ENCODE data around the gene AQP12B. TPM values are rescaled to one million over a fixed set of nuclear protein-coding genes. Genes with fewer than 3 reads are reported as not detected.

AQP12B gene
- total and polyA plus RNA-seq, 2 of the 8 experiments (the other 6 are each of a cell fraction or from before 2014, with no cell fraction given) = not detected

DNA sequence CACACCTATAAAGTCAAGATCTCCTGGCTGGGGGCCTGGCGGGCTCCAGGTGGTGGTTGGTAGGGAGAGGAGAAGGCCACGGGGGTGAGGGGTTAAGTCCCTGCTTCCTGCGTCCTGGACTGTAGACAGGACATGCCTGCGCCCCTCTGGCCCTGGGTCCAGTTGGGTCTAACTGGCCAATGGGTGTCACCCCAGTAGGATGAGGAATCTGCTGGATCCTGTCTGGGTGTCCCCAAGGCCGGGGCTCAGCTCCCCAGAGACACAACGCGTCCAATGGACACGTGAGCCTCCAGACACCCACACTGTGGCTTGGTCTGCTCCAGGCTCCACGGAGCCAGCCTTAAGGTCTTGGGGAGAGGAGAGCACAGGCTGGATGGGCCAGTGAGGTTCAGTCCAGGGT lies 28.6 kb upstream of the AQP12B start:
- Histone ChIP-seq H2BK20ac (ENCODE audit: low read length) (no peak overlapping the region), H3K79me1 (ENCODE audit: low read depth, low read length) (no peaks in the 10 kb centered on the region), H4K5ac (ENCODE audit: insufficient read length, low read depth, low read length) (no peak overlapping the region), H2BK5ac (ENCODE audit: low read depth, low read length) (no peak overlapping the region), H3K56ac (replicated peaks; ENCODE audit: insufficient read length, low read depth, low read length) (no peak overlapping the region), H3K23me2 (ENCODE audit: low read depth, low read length) (no peaks in the 10 kb centered on the region), H3K4me1 (replicated peaks in 1 of 4; ENCODE audit: control insufficient read depth in 3 of 4, insufficient read depth in 4 of 4, low read length in 3 of 4) (no peaks in the 10 kb centered on the region; a peak in 2 of 7 replicates), H2AK5ac (ENCODE audit: low read depth, low read length) (no peak overlapping the region), H4K91ac (replicated peaks; ENCODE audit: insufficient read length, low read length) (no peak overlapping the region), H3K14ac (ENCODE audit: insufficient read length) (no peak overlapping the region), H3K36me3 (ENCODE audit: control insufficient read depth in 2 of 4, insufficient read depth in 4 of 4, low read length in 3 of 4) (peaks cover 0 to 5% (median 1%) of the 10 kb centered on the region in 4 experiments; a peak in 3 of 8 replicates), H3K4me2 (ENCODE audit: insufficient read depth in 1 of 2, low read depth in 2 of 2, low read length in 2 of 2) (no peak overlapping the region), H3K27me3 (replicated peaks in 1 of 4; ENCODE audit: control insufficient read depth in 3 of 4, extremely low read depth in 1 of 4, insufficient read depth in 3 of 4, low read length in 3 of 4) (no peaks in the 10 kb centered on the region), H4K8ac (ENCODE audit: extremely low read depth, insufficient read depth, low read length) (no peak overlapping the region), H3K23ac (ENCODE audit: insufficient read length) (no peak overlapping the region), H3K4me3 (ENCODE audit: extremely low read depth in 1 of 4, insufficient read depth in 2 of 4, low read depth in 3 of 4, low read length in 4 of 4) (no peak overlapping the region), H3K79me2 (ENCODE audit: control insufficient read depth in 1 of 2, insufficient read depth in 2 of 2, low read length in 2 of 2) (no peaks in the 10 kb centered on the region), H3K18ac (ENCODE audit: extremely low read depth, low read length) (no peak overlapping the region), H3K27ac (ENCODE audit: low read depth, low read length) (no peak overlapping the region), H2BK15ac (ENCODE audit: low read length) (no peak overlapping the region), H3K9me3 (ENCODE audit: insufficient read depth in 2 of 2, low read depth in 1 of 2, low read length in 1 of 2) (no peaks in the 10 kb centered on the region), H2AFZ (ENCODE audit: low read length) (no peak overlapping the region), H2BK120ac (replicated peaks; ENCODE audit: low read depth, low read length) (no peak overlapping the region), H3K9ac (replicated peaks in 1 of 4; ENCODE audit: extremely low read depth in 1 of 4, low read depth in 3 of 4, low read length in 3 of 4) (no peak overlapping the region), H2BK12ac (ENCODE audit: low read depth, low read length) (no peak overlapping the region), H3K4ac (replicated peaks; ENCODE audit: insufficient read length, low read depth, low read length) (no peak overlapping the region), H4K20me1 (replicated peaks in 1 of 2; ENCODE audit: control insufficient read depth in 1 of 2, insufficient read depth in 2 of 2, low read length in 2 of 2) (peaks cover 4 to 9% of the 10 kb centered on the region in 2 experiments)
- FAIRE-seq (no peak), DNase-seq (ENCODE audit: low read depth in 1 of 2, low spot score in 2 of 2) (no peak)
- ChIA-PET CTCF (ENCODE audit: partially characterized antibody) (no interaction called here), POLR2A (ENCODE audit: partially characterized antibody) (interaction anchor here (1.4 to 1.8 kb wide), 4 partner anchors 8 to 17 kb away, joined by 5 to 7 read pairs (median 5); no protein-coding TSS in a partner anchor)
- 89% methylated on average over 7 of the region's 9 CpGs; no CpG with 5 or more reads in 1 of the 2 experiments for WGBS, 2 experiments (ENCODE audit: extremely low coverage in 1 of 2, insufficient coverage in 1 of 2, insufficient read length in 1 of 2, insufficient replicate concordance in 2 of 2, low coverage in 1 of 2, low lambda C conversion rate in 2 of 2, missing lambda C conversion rate in 1 of 2)
- TF ChIP-seq SP1 (IDR thresholded peaks at IDR 0.05; ENCODE audit: low read depth, low read length) (no peak), EP300 (IDR thresholded peaks at IDR 0.05; ENCODE audit: borderline replicate concordance in 1 of 2, low read depth in 2 of 2, low read length in 2 of 2) (no peak), RFX5 (IDR thresholded peaks at IDR 0.05; ENCODE audit: borderline replicate concordance, low read depth, low read length) (no peak)
